GM12874 (cell line): ENCODE measurements around the gene TOMT.

Experiments
- CTCF ChIP-seq: IDR thresholded peaks from 2 replicates; pipeline ENCODE4 v1.5.1; 2011; ENCODE audit warnings: low read depth, mild to moderate bottlenecking, control low read depth, low read length, moderate library complexity; ENCODE audit not compliant: insufficient read depth

TOMT gene

GRCh38 chr11:72105888-72106287 lies at the start of gene TOMT:
TOMT (plus strand) TSS chr11:72105924; CDS start chr11:72105952, 28 bp downstream.
- no peak for TF ChIP-seq CTCF

- no peak for TF ChIP-seq CTCF
Measured at GRCh38 chr11:72058416-72059034, 47.2 kb upstream of the TOMT start.

- no peak for TF ChIP-seq CTCF
Measured at GRCh38 chr11:72061739-72062396, 43.9 kb upstream of the TOMT start.

- TF ChIP-seq CTCF, result no peak
Measured at GRCh38 chr11:72066855-72067254, 38.9 kb upstream of the TOMT start.

GRCh38 chr11:72067266-72067665 lies 38.5 kb upstream of the TOMT start:
- TF ChIP-seq CTCF, result no peak

GRCh38 chr11:72067676-72068075 lies 38.0 kb upstream of the TOMT start:
- TF ChIP-seq CTCF, result no peak

GRCh38 chr11:72069200-72069599 lies 36.5 kb upstream of the TOMT start:
- no peak for TF ChIP-seq CTCF
